Measurements from ENCODE around the gene WDR86. TPM values are rescaled to one million over a fixed set of nuclear protein-coding genes. Genes with fewer than 3 reads are reported as not detected.

Gene WDR86
- total and polyA plus RNA-seq, 3 experiments from 2014 or later: 0.55 to 10.4 (median 0.59) TPM

- Mint-ChIP-seq H3K4me1 (peaks cover 10 to 19% (median 14%) of the 10 kb centered on the region in 3 donors), H3K36me3 (peaks cover 11 to 65% (median 18%) of the 10 kb centered on the region in 3 donors), H3K4me3 (no peak overlapping the region), H3K9me3 (no peaks in the 10 kb centered on the region), H3K27me3 (no peaks in the 10 kb centered on the region), H3K27ac (peak overlapping the region in 4 of 8 donors; percentile 45 to 69 (median 60))
- H3K4me1 ChIP-seq (ENCODE audit: insufficient read depth, low read length): peaks cover 9% of the 10 kb centered on the region
- no peak for DNase-seq
- POLR2A ChIA-PET: no interaction called here
- no peak overlapping the region for H3K27ac ChIP-seq (ENCODE audit: low read depth, low read length)
- H3K9me3 ChIP-seq (ENCODE audit: low read length): no peaks in the 10 kb centered on the region
- CTCF ChIA-PET: interaction anchor here (1.5 to 6.8 kb wide), 5 partner anchors 14 to 81 kb away, joined by 5 to 138 read pairs (median 8); partner anchors contain the start of gene CRYGN
- no peak overlapping the region for H3K4me3 ChIP-seq (ENCODE audit: low read length)
- peaks cover 21% of the 10 kb centered on the region for H3K36me3 ChIP-seq (ENCODE audit: insufficient read depth, low read length)
- H3K27me3 ChIP-seq (ENCODE audit: insufficient read depth, low read length, poor library complexity, severe bottlenecking): no peaks in the 10 kb centered on the region
These were observed 42.6 kb downstream of the WDR86 start for GRCh38 chr7:151367284-151367683.

- ChIA-PET POLR2A (no interaction called here), CTCF (interaction anchor here (0.7 to 6.8 kb wide), 7 partner anchors 14 to 393 kb away, joined by 3 to 138 read pairs (median 5); no protein-coding TSS in a partner anchor)
- peaks cover 11 to 65% (median 18%) of the 10 kb centered on the region in 3 donors for H3K36me3 Mint-ChIP-seq
- peaks cover 18% of the 10 kb centered on the region for H3K36me3 ChIP-seq (ENCODE audit: insufficient read depth, low read length)
- H3K4me1 Mint-ChIP-seq: peaks cover 10 to 17% (median 14%) of the 10 kb centered on the region in 3 donors
- no peaks in the 10 kb centered on the region for H3K9me3 ChIP-seq (ENCODE audit: low read length)
- no peak overlapping the region for H3K27ac ChIP-seq (ENCODE audit: low read depth, low read length)
- peak overlapping the region in 5 of 8 donors; percentile 36 to 68 (median 55) for H3K27ac Mint-ChIP-seq
- no peaks in the 10 kb centered on the region for H3K9me3 Mint-ChIP-seq
- H3K4me1 ChIP-seq (ENCODE audit: insufficient read depth, low read length): peaks cover 9% of the 10 kb centered on the region
- no peaks in the 10 kb centered on the region for H3K27me3 ChIP-seq (ENCODE audit: insufficient read depth, low read length, poor library complexity, severe bottlenecking)
- no peak overlapping the region for H3K4me3 Mint-ChIP-seq
- DNase-seq: no peak
- H3K27me3 Mint-ChIP-seq: no peaks in the 10 kb centered on the region
- H3K4me3 ChIP-seq (ENCODE audit: low read length): no peak overlapping the region
These were observed 43.0 kb downstream of the WDR86 start for GRCh38 chr7:151366880-151367222.

DNA sequence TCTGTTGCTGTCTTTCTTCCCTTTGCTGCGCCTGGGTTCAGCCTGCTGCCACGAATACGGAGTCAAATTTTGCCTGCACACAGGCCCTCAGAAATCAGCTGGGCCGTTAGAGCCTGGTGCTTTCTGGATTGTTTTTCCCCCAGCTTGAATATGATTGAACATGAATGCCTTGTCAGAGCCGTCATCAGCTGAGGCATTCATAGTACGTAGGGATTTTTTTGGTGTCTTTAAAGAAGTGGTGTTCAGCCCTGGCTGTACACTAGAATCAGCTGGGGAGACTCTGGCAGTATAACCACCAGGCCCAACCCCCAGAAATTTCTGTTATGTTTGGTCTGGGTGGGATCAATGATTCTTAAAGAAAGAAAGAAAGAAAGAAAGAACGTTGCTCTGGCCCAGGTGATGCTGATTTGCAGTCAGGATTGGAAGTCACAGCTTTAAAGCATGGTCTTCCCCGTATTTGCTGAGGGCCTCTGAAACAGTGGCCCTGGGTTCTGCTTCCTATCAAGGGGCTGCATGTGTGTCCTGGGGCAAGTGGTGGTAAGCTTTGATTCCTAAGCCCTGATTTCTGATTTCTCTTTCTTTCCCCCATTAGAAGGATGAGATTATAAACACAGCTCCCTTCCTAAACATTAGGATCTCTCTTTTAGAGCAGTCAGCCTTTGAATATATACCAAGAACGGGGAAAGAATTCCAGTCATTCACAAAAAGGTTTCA lies 43.5 kb downstream of the WDR86 start:
- no peak for DNase-seq
- H3K36me3 Mint-ChIP-seq: peaks cover 11 to 66% (median 18%) of the 10 kb centered on the region in 3 donors

DNA sequence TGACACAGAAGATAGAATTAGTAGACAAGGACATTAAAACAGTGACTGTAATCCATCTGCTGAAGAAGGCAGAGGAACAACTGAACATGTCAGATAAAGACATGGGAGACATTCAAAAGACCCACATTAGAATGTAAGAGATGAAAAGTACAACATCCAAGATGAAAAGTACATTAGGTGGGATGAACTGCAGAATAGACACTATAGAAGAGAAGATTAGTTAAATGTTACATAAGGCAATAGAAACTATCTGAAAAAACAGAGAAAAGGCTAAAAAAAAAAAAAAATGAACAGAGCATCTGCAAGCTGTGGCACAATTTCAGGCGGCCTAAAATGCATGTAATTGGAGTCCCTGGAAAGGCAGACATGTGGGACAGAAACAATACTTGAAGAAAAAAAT lies 46.7 kb downstream of the WDR86 start:
- Mint-ChIP-seq H3K4me1 (peaks cover 8 to 13% (median 9%) of the 10 kb centered on the region in 3 donors), H3K9me3 (no peaks in the 10 kb centered on the region), H3K4me3 (no peak overlapping the region), H3K27me3 (no peaks in the 10 kb centered on the region), H3K27ac (peak overlapping the region in 4 of 8 donors; percentile 3 to 61 (median 32)), H3K36me3 (peaks cover 13 to 62% (median 23%) of the 10 kb centered on the region in 3 donors)
- Histone ChIP-seq H3K27me3 (ENCODE audit: insufficient read depth, low read length, poor library complexity, severe bottlenecking) (no peaks in the 10 kb centered on the region), H3K4me3 (ENCODE audit: low read length) (no peak overlapping the region), H3K36me3 (ENCODE audit: insufficient read depth, low read length) (peaks cover 16% of the 10 kb centered on the region), H3K9me3 (ENCODE audit: low read length) (no peaks in the 10 kb centered on the region), H3K27ac (ENCODE audit: low read depth, low read length) (no peak overlapping the region), H3K4me1 (ENCODE audit: insufficient read depth, low read length) (peaks cover 6% of the 10 kb centered on the region)
- no peak for DNase-seq
- CTCF ChIA-PET: interaction anchor here (1.2 to 2.2 kb wide), 4 partner anchors 11 to 86 kb away, joined by 3 to 8 read pairs (median 4); no protein-coding TSS in a partner anchor
- POLR2A ChIA-PET: no interaction called here

More for the DNA sequence above, 43.5 kb downstream of the WDR86 start:
- peaks cover 22% of the 10 kb centered on the region for H3K36me3 ChIP-seq (ENCODE audit: insufficient read depth, low read length)
- POLR2A ChIA-PET: no interaction called here
- no peak overlapping the region for H3K4me3 ChIP-seq (ENCODE audit: low read length)
- Mint-ChIP-seq H3K27me3 (no peaks in the 10 kb centered on the region), H3K9me3 (no peaks in the 10 kb centered on the region), H3K4me1 (peaks cover 10 to 17% (median 14%) of the 10 kb centered on the region in 3 donors), H3K4me3 (no peak overlapping the region), H3K27ac (peak overlapping the region in 7 of 8 donors; percentile 2 to 93 (median 61))
- H3K9me3 ChIP-seq (ENCODE audit: low read length): no peaks in the 10 kb centered on the region
- peaks cover 9% of the 10 kb centered on the region for H3K4me1 ChIP-seq (ENCODE audit: insufficient read depth, low read length)
- no peaks in the 10 kb centered on the region for H3K27me3 ChIP-seq (ENCODE audit: insufficient read depth, low read length, poor library complexity, severe bottlenecking)
- CTCF ChIA-PET: interaction anchor here (0.7 to 6.8 kb wide), 8 partner anchors 13 to 393 kb away, joined by 3 to 138 read pairs (median 4); no protein-coding TSS in a partner anchor
- H3K27ac ChIP-seq (ENCODE audit: low read depth, low read length): no peak overlapping the region

GRCh38 chr7:151361193-151361959 lies 48.5 kb downstream of the WDR86 start:
- H3K27ac Mint-ChIP-seq: peak overlapping the region in 2 of 8 donors; percentile 46 to 57
- H3K27ac ChIP-seq (ENCODE audit: low read depth, low read length): no peak overlapping the region
- peaks cover 15 to 67% (median 21%) of the 10 kb centered on the region in 3 donors for H3K36me3 Mint-ChIP-seq
- no peaks in the 10 kb centered on the region for H3K4me1 ChIP-seq (ENCODE audit: insufficient read depth, low read length)
- no peaks in the 10 kb centered on the region for H3K27me3 ChIP-seq (ENCODE audit: insufficient read depth, low read length, poor library complexity, severe bottlenecking)
- peaks cover 5 to 6% (median 5%) of the 10 kb centered on the region in 3 donors for H3K4me1 Mint-ChIP-seq
- no peaks in the 10 kb centered on the region for H3K9me3 ChIP-seq (ENCODE audit: low read length)
- POLR2A ChIA-PET: no interaction called here
- no peak overlapping the region for H3K4me3 Mint-ChIP-seq
- DNase-seq: no peak
- H3K27me3 Mint-ChIP-seq: no peaks in the 10 kb centered on the region
- peaks cover 14% of the 10 kb centered on the region for H3K36me3 ChIP-seq (ENCODE audit: insufficient read depth, low read length)
- no peak overlapping the region for H3K4me3 ChIP-seq (ENCODE audit: low read length)
- CTCF ChIA-PET: interaction anchor here (1.3 to 2.2 kb wide), 3 partner anchors 9 to 87 kb away, joined by 4 to 8 read pairs (median 4); no protein-coding TSS in a partner anchor
- H3K9me3 Mint-ChIP-seq: no peaks in the 10 kb centered on the region

DNA sequence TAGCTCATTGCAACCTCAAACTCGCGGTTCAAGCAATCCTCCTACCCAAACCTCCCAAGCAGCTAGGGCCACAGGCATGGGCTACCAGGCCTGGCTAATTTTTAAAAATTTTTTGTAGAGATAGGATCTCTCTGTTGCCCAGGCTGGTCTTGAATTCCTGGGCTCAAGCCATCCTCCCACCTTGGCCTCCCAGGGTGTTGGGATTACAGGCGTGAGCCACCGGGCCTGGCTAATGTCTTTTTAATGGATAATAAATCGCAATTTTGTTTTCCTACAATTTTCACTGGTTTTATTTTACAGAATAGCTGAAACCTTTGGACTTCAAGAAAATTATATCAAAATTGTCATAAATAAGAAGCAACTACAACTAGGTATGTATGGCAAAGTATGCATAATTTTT lies 57.3 kb downstream of the WDR86 start:
- Histone ChIP-seq H3K36me3 (ENCODE audit: insufficient read depth, low read length) (peaks cover 44% of the 10 kb centered on the region), H3K27me3 (ENCODE audit: insufficient read depth, low read length, poor library complexity, severe bottlenecking) (no peaks in the 10 kb centered on the region), H3K27ac (ENCODE audit: low read depth, low read length) (peak overlapping the region; percentile 40), H3K4me1 (ENCODE audit: insufficient read depth, low read length) (peaks cover 39% of the 10 kb centered on the region), H3K4me3 (ENCODE audit: low read length) (no peak overlapping the region), H3K9me3 (ENCODE audit: low read length) (no peaks in the 10 kb centered on the region)
- ChIA-PET CTCF (interaction anchor here (0.7 to 9.2 kb wide), 13 partner anchors 10 to 416 kb away, joined by 3 to 118 read pairs (median 4); no protein-coding TSS in a partner anchor), POLR2A (interaction anchor here (5.1 kb wide), 1 partner anchor 11 kb away, joined by 19 read pairs; the partner anchor contains the start of gene NUB1)
- no peak for DNase-seq
- Mint-ChIP-seq H3K4me3 (peak overlapping the region in 2 of 7 donors; percentile 19 to 87), H3K9me3 (no peaks in the 10 kb centered on the region), H3K4me1 (peaks cover 38 to 72% (median 48%) of the 10 kb centered on the region in 3 donors), H3K27me3 (peaks cover 0 to 2% of the 10 kb centered on the region in 2 donors), H3K36me3 (peaks cover 5 to 83% (median 15%) of the 10 kb centered on the region in 3 donors), H3K27ac (peak overlapping the region in 7 of 8 donors; percentile 95 to 99 (median 96))

DNA sequence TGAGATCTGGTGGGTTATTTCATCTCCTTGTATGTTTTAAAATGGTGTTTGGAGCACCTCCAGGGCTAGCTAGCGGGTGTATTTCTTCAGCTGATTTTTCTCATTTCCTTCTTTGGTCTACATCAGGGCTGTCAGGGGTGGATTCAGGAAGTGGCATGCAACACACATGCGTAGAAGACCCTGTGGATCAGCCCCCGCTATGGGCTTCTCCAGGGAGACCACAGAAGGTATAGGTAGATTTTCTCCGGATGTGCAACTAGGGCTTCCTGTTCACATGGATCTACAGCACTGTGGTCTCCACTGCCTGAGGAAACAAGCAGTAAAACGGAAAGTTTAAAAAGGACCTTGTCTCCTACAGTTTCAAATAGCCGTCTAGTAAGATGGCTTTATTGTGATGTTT lies 57.9 kb downstream of the WDR86 start:
- H3K4me3 Mint-ChIP-seq: peak overlapping the region; percentile 66 to 87 (median 71)
- Histone ChIP-seq H3K27me3 (ENCODE audit: insufficient read depth, low read length, poor library complexity, severe bottlenecking) (no peaks in the 10 kb centered on the region), H3K9me3 (ENCODE audit: low read length) (no peaks in the 10 kb centered on the region), H3K36me3 (ENCODE audit: insufficient read depth, low read length) (peaks cover 45% of the 10 kb centered on the region), H3K27ac (ENCODE audit: low read depth, low read length) (peak overlapping the region; percentile 40), H3K4me3 (ENCODE audit: low read length) (peak overlapping the region; percentile 3), H3K4me1 (ENCODE audit: insufficient read depth, low read length) (peaks cover 39% of the 10 kb centered on the region)
- H3K36me3 Mint-ChIP-seq: peaks cover 5 to 82% (median 15%) of the 10 kb centered on the region in 3 donors
- peak overlapping the region; percentile 95 to 99 (median 96) for H3K27ac Mint-ChIP-seq
- H3K4me1 Mint-ChIP-seq: peaks cover 38 to 72% (median 48%) of the 10 kb centered on the region in 3 donors
- no peaks in the 10 kb centered on the region for H3K9me3 Mint-ChIP-seq
- ChIA-PET POLR2A (interaction anchor here (0.8 to 5.1 kb wide), 2 partner anchors 11 to 37 kb away, joined by 3 to 19 read pairs; partner anchors contain the start of gene NUB1), CTCF (interaction anchor here (0.7 to 9.2 kb wide), 14 partner anchors 10 to 417 kb away, joined by 3 to 118 read pairs (median 4); partner anchors contain the start of gene NUB1)
- peak; percentile 50 to 83 (median 78) for DNase-seq
- peaks cover 0 to 2% of the 10 kb centered on the region in 2 donors for H3K27me3 Mint-ChIP-seq
